ENCODE data around the gene AFF3. TPM values are rescaled to one million over a fixed set of nuclear protein-coding genes. Genes with fewer than 3 reads are reported as not detected.

Gene AFF3
- total and polyA plus RNA-seq, 2 of the 8 experiments (the other 6 are each of a cell fraction or from before 2014, with no cell fraction given), result 0.27 to 3.0 TPM

GRCh38 chr2:99692785-99693184, 449.6 kb downstream of the AFF3 start (continued):
- TF ChIP-seq CHD7 (IDR thresholded peaks at IDR 0.05; ENCODE audit: insufficient replicate concordance, low read length), result no peak
